Body of pancreas (tissue), 4 donors: ENCODE results near the gene TRMT44.

Experiments
- POLR2A ChIP-seq, 3 donors: fragments of 450-650 bp; IDR thresholded peaks; one replicate each; pipeline ENCODE4 v1.6.1; 2016; ENCODE audit warnings: antibody characterized with exemption in 3 of 3, mild to moderate bottlenecking in 2 of 3
- TF ChIP-seq, protein P1 (sequence below), 7 experiments: fragments of 450-650 bp in 4 of 7; fragments of 200-600 bp in 3 of 7; sonication (generic) in 3 of 7; IDR thresholded peaks; one replicate each; pipeline ENCODE4 v1.5.1; 2016 to 2019; ENCODE audit warnings: antibody characterized with exemption in 7 of 7

DNA sequence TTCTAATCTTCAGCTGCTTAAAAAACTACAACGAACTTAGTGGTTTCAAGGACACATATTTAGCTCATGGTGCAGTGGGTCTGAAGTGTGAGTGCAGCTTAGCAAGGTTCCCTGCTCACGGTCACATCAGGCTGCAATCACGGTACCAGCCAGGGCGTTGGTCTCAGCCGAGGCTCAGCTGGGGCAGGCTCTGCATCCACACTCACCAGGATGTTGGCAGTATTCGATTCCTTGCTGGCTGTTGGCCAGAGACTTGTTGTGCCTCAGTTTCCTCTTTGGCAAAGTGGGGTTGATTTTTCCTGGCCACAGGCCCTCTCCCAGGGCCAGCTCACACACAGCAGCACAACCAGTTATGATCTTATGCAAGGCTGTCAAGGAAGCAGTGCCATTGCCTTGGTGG lies 61.8 kb downstream of the TRMT44 start:
- TF ChIP-seq, protein P1, sequence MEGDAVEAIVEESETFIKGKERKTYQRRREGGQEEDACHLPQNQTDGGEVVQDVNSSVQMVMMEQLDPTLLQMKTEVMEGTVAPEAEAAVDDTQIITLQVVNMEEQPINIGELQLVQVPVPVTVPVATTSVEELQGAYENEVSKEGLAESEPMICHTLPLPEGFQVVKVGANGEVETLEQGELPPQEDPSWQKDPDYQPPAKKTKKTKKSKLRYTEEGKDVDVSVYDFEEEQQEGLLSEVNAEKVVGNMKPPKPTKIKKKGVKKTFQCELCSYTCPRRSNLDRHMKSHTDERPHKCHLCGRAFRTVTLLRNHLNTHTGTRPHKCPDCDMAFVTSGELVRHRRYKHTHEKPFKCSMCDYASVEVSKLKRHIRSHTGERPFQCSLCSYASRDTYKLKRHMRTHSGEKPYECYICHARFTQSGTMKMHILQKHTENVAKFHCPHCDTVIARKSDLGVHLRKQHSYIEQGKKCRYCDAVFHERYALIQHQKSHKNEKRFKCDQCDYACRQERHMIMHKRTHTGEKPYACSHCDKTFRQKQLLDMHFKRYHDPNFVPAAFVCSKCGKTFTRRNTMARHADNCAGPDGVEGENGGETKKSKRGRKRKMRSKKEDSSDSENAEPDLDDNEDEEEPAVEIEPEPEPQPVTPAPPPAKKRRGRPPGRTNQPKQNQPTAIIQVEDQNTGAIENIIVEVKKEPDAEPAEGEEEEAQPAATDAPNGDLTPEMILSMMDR (IDR thresholded peaks at IDR 0.05), result no peak
- no peak for TF ChIP-seq POLR2A (IDR thresholded peaks at IDR 0.05)
